Activated CD8-positive, alpha-beta T cell treated with anti-CD3 and anti-CD28 coated beads for 36 hours (primary cell): ENCODE results near the gene LIX1. TPM values are rescaled to one million over a fixed set of nuclear protein-coding genes. Genes with fewer than 3 reads are reported as not detected.

Source experiments
- ATAC-seq: fragments of 200-7000 bp; cut with Tn5 transposase; one replicate; pipeline ENCODE4 v1.10.0; 2021; ENCODE audit warnings: mild to moderate bottlenecking, moderate library complexity
- CTCF ChIA-PET: fragments of 350-600 bp; sonication (Branson Sonifier 250); formaldehyde crosslinking; loops from one replicate; lab custom pipeline; 2021; ENCODE audit warnings: antibody characterized with exemption; lab: Charles Lee
- POLR2A ChIA-PET: fragments of 350-600 bp; sonication (Branson Sonifier 250); formaldehyde crosslinking; loops from one replicate; lab custom pipeline; 2021; ENCODE audit warnings: antibody characterized with exemption; lab: Charles Lee
- DNase-seq: peaks from one replicate; pipeline ENCODE4 v3.0.0-alpha.2; 2020
- H3K27ac Mint-ChIP-seq: one replicate; pipeline ENCODE4 v1.8.0; 2021; ENCODE audit warnings: mild to moderate bottlenecking, mixed read lengths
- H3K27me3 Mint-ChIP-seq: one replicate; pipeline ENCODE4 v1.8.0; 2021; ENCODE audit warnings: mixed read lengths
- H3K36me3 Mint-ChIP-seq: one replicate; pipeline ENCODE4 v1.8.0; 2021; ENCODE audit warnings: low read depth, mixed read lengths
- H3K4me1 Mint-ChIP-seq: one replicate; pipeline ENCODE4 v1.8.0; 2021; ENCODE audit warnings: low read depth, mixed read lengths
- H3K4me3 Mint-ChIP-seq: one replicate; pipeline ENCODE4 v1.8.0; 2021; ENCODE audit warnings: mild to moderate bottlenecking, moderate library complexity, mixed read lengths
- H3K9me3 Mint-ChIP-seq: one replicate; pipeline ENCODE4 v1.8.0; 2021; ENCODE audit warnings: mixed read lengths
- intact Hi-C: fragments of 100-400 bp; cut with micrococcal nuclease; formaldehyde crosslinking; loops from one replicate; pipeline ENCODE4 v1.10.0; 2022
- total RNA-seq, 2 experiments: library from RNA; stranded (reverse); gene quantifications; one replicate each; pipeline ENCODE4 v1.2.3, GENCODE V29; 2021
- TF ChIP-seq, protein P1 (sequence below): fragments of 200-600 bp; IDR thresholded peaks from one replicate; pipeline ENCODE4 v1.8.0; 2022; ENCODE audit warnings: antibody characterized with exemption, mild to moderate bottlenecking

LIX1 gene
- total RNA-seq, 2 experiments from 2014 or later: not detected

DNA sequence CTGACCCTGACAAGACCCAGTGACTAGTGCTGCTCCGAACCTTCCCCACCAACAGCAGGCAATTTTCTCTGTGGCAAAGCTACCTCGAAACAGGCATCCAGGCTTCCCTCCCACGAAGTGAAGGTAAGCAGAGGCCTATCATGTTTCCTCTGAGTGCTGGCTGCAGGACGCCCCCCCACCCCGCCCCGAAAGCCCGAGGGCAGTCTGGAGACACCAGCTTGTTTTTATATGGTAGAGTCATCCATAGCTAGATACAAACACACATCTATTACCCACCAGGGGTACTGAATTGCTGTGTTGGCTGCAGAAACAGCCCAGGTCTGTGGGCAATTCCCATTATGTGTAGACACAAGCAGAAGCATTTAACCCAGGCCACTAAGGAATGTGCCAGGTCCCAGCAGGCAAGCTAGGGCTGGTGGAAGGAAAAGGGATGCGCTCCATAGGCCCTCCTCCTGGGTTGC is 40.4 kb downstream of the LIX1 start:
- H3K27ac Mint-ChIP-seq: no peak overlapping the region
- POLR2A ChIA-PET: interaction anchor here (1.5 kb wide), 1 partner anchor 12 kb away, joined by 3 read pairs; no protein-coding TSS in a partner anchor
- H3K36me3 Mint-ChIP-seq: no peaks in the 10 kb centered on the region
- peaks cover 8% of the 10 kb centered on the region for H3K27me3 Mint-ChIP-seq
- no peak for DNase-seq
- H3K4me3 Mint-ChIP-seq: no peak overlapping the region
- no peak for ATAC-seq
- CTCF ChIA-PET: interaction anchor here (0.9 to 1.6 kb wide), 3 partner anchors 10 to 233 kb away, joined by 3 to 6 read pairs (median 3); partner anchors contain the start of gene LIX1
- H3K4me1 Mint-ChIP-seq: no peaks in the 10 kb centered on the region
- TF ChIP-seq, protein P1, sequence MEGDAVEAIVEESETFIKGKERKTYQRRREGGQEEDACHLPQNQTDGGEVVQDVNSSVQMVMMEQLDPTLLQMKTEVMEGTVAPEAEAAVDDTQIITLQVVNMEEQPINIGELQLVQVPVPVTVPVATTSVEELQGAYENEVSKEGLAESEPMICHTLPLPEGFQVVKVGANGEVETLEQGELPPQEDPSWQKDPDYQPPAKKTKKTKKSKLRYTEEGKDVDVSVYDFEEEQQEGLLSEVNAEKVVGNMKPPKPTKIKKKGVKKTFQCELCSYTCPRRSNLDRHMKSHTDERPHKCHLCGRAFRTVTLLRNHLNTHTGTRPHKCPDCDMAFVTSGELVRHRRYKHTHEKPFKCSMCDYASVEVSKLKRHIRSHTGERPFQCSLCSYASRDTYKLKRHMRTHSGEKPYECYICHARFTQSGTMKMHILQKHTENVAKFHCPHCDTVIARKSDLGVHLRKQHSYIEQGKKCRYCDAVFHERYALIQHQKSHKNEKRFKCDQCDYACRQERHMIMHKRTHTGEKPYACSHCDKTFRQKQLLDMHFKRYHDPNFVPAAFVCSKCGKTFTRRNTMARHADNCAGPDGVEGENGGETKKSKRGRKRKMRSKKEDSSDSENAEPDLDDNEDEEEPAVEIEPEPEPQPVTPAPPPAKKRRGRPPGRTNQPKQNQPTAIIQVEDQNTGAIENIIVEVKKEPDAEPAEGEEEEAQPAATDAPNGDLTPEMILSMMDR: no peak
- intact Hi-C loops: no loop called here
- no peaks in the 10 kb centered on the region for H3K9me3 Mint-ChIP-seq

DNA sequence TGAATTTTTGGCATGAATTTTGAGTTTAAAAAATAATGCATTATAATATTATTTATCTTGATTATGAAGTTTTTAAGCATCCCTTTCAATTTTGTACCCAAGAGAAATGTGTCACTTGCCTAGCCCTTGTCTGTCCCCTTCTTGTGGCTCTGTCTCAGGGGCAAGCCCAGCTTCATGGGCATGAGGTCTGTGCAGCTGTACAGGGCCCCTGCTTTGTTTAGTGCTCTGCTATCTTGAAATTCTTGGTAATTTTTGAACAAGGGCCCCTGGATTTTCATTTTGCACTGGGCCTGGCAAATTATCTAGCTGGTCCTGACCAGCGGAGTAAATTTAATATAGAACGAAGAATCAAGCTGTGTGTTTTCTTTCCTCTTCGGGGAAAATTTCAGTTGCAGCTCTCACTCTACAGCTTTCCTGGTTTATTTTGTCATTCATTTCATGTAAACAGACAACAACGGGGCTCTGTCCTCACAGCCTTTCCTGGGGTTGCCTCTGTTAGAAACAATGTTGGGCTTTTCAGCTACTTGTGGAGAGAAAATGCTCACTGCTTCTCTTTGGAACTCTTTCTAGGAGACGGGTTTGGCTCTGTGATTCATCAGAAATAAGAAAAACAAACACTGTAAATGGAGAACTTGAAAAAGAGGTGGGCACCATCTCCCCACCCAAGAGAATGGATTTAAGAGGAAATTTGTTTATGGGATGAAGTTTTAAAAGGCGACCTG is 41.1 kb downstream of the LIX1 start:
- ChIA-PET CTCF (interaction anchor here (0.9 to 1.6 kb wide), 3 partner anchors 9 to 232 kb away, joined by 3 to 6 read pairs (median 3); partner anchors contain the start of gene LIX1), POLR2A (interaction anchor here (1.5 kb wide), 1 partner anchor 12 kb away, joined by 3 read pairs; no protein-coding TSS in a partner anchor)
- peaks cover 8% of the 10 kb centered on the region for H3K27me3 Mint-ChIP-seq
- no peak overlapping the region for H3K27ac Mint-ChIP-seq
- H3K4me3 Mint-ChIP-seq: no peak overlapping the region
- no peaks in the 10 kb centered on the region for H3K9me3 Mint-ChIP-seq
- TF ChIP-seq, protein P1: no peak
- ATAC-seq (no peak), DNase-seq (no peak)
- H3K36me3 Mint-ChIP-seq: no peaks in the 10 kb centered on the region
- intact Hi-C loops: no loop called here
- no peaks in the 10 kb centered on the region for H3K4me1 Mint-ChIP-seq

DNA sequence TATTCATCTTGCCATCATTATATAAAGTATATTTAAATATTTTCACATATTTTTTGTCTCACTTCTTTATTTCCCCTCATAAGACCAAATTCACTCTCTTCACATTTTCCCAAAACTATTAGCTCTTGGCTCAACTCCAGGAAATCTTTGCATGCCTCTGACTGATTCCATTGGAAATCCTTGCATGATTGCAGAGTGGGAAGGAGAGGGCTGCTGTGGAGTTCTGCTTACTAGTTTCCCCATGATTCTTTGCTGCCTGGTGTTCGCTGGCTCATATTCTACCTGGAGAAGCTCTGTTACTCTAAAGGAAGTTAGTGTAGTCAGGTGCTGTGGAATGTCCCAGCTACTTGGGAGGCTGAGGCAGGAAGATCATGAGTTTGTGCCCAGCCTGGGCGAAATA is 41.9 kb downstream of the LIX1 start:
- no peaks in the 10 kb centered on the region for H3K36me3 Mint-ChIP-seq
- ChIA-PET CTCF (no interaction called here), POLR2A (interaction anchor here (1.5 kb wide), 1 partner anchor 11 kb away, joined by 3 read pairs; no protein-coding TSS in a partner anchor)
- no peaks in the 10 kb centered on the region for H3K9me3 Mint-ChIP-seq
- TF ChIP-seq, protein P1: no peak
- no peak for ATAC-seq
- peaks cover 2% of the 10 kb centered on the region for H3K4me1 Mint-ChIP-seq
- H3K27me3 Mint-ChIP-seq: peaks cover 10% of the 10 kb centered on the region
- DNase-seq: no peak
- H3K27ac Mint-ChIP-seq: no peak overlapping the region
- intact Hi-C loops: no loop called here
- H3K4me3 Mint-ChIP-seq: no peak overlapping the region

DNA sequence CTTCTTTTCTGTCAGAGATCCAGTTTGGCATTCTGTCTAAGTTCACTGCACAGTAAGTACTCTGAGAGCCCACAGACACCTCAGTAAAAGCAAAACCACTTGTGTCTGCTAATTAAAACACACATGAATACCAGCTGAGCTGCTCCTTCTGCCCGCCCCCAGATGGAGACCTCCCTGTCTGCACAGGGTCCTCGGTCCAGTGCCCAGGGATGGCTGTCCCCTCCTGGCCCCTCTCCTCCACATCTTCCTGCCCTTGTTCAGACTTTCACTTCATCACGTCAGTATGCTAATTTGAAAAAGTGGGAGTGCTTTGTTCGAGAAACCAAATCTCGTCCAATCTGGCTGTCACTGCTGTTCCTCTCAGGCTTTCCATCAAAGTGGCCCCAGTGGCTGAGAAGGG is 43.5 kb downstream of the LIX1 start:
- no peaks in the 10 kb centered on the region for H3K9me3 Mint-ChIP-seq
- peaks cover 10% of the 10 kb centered on the region for H3K27me3 Mint-ChIP-seq
- no peaks in the 10 kb centered on the region for H3K36me3 Mint-ChIP-seq
- intact Hi-C loops: no loop called here
- no peak for ATAC-seq
- no peak for DNase-seq
- peaks cover 11% of the 10 kb centered on the region for H3K4me1 Mint-ChIP-seq
- TF ChIP-seq, protein P1: no peak
- ChIA-PET CTCF (interaction anchor here (2.0 to 2.8 kb wide), 2 partner anchors 62 to 230 kb away, joined by 5 to 10 read pairs; no protein-coding TSS in a partner anchor), POLR2A (no interaction called here)
- no peak overlapping the region for H3K27ac Mint-ChIP-seq
- no peak overlapping the region for H3K4me3 Mint-ChIP-seq
